SK-N-SH (cell line): ENCODE results near the gene ADAMTS6. TPM values are rescaled to one million over a fixed set of nuclear protein-coding genes. Genes with fewer than 3 reads are reported as not detected.

Experiments used
- CTCF ChIA-PET: fragments of 300-600, 350-600 bp; formaldehyde crosslinking; extraction: SDS; loops from one replicate; lab custom pipeline; 2021; lab: Yijun Ruan, JAX
- POLR2A ChIA-PET: fragments of 350-600 bp; sonication (Branson Sonifier 250); formaldehyde crosslinking; extraction: SDS; loops from one replicate; lab custom pipeline; 2020; ENCODE audit warnings: antibody characterized with exemption, inconsistent platforms; lab: Yijun Ruan, JAX
- DNase-seq: peaks from one replicate; pipeline ENCODE4 v3.0.0; 2012
- H2AFZ ChIP-seq: fragments of 200-600 bp; sonication (generic); 2 replicates; pipeline ENCODE4 v1.8.1; 2016; ENCODE audit warnings: antibody characterized with exemption, mild to moderate bottlenecking, low read depth
- H3F3A ChIP-seq: fragments of 200-600 bp; sonication (generic); replicated peaks from 2 replicates; pipeline ENCODE3; 2016; ENCODE audit warnings: antibody characterized with exemption, mild to moderate bottlenecking; ENCODE audit not compliant: insufficient read depth
- H3K27ac ChIP-seq, 2 experiments: fragments of 200-500 bp in 1 of 2; fragments of 200-600 bp in 1 of 2; sonication (Bioruptor generic) in 1 of 2; sonication (generic), shearing (Covaris generic) in 1 of 2; 2 replicates each; pipeline versions ENCODE4 v1.5.1 to v1.6.1; 2014 to 2016; ENCODE audit warnings: low read depth in 2 of 2, inconsistent platforms in 1 of 2, low read length in 1 of 2, mild to moderate bottlenecking in 1 of 2, mixed read lengths in 1 of 2
- H3K27me3 ChIP-seq: fragments of 200-600 bp; sonication (generic), shearing (Covaris generic); 2 replicates; pipeline ENCODE4 v1.6.1; 2016; ENCODE audit warnings: mixed run types; ENCODE audit not compliant: insufficient read depth
- H3K36me3 ChIP-seq, 2 experiments: fragments of 200-500 bp in 1 of 2; fragments of 200-600 bp in 1 of 2; sonication (Bioruptor generic) in 1 of 2; sonication (generic) in 1 of 2; replicated peaks in 1 of 2; 2 replicates each; pipeline versions ENCODE3 to v1.5.1; 2014 to 2016; ENCODE audit warnings: low read length in 1 of 2, mild to moderate bottlenecking in 1 of 2; ENCODE audit not compliant: insufficient read depth in 2 of 2, control insufficient read depth in 1 of 2
- H3K4me1 ChIP-seq, 2 experiments: fragments of 200-500 bp in 1 of 2; fragments of 200-600 bp in 1 of 2; sonication (Bioruptor generic) in 1 of 2; sonication (generic), shearing (Covaris generic) in 1 of 2; 2 replicates each; pipeline versions ENCODE4 v1.5.1 to v1.6.1; 2014 to 2016; ENCODE audit warnings: low read depth in 1 of 2, low read length in 1 of 2, mixed run types in 1 of 2; ENCODE audit not compliant: insufficient read depth in 2 of 2, control insufficient read depth in 1 of 2
- H3K4me2 ChIP-seq: fragments of 200-600 bp; sonication (generic), shearing (Covaris generic); 2 replicates; pipeline ENCODE4 v1.6.1; 2017; ENCODE audit warnings: mixed run types
- H3K4me3 ChIP-seq, 2 experiments: fragments of 200-500 bp in 1 of 2; fragments of 200-600 bp in 1 of 2; sonication (Bioruptor generic) in 1 of 2; sonication (generic), shearing (Covaris generic) in 1 of 2; 2 replicates each; pipeline versions ENCODE4 v1.5.1 to v1.8.1; 2014 to 2016; ENCODE audit warnings: low read depth in 2 of 2, inconsistent platforms in 1 of 2, low read length in 1 of 2, mild to moderate bottlenecking in 1 of 2, mixed read lengths in 1 of 2, moderate library complexity in 1 of 2
- H3K79me2 ChIP-seq: fragments of 200-600 bp; sonication (generic); 2 replicates; pipeline ENCODE4 v1.8.1; 2017; ENCODE audit warnings: mild to moderate bottlenecking; ENCODE audit not compliant: insufficient read depth
- H3K9ac ChIP-seq: fragments of 200-600 bp; sonication (generic); 2 replicates; pipeline ENCODE4 v1.6.1; 2017; ENCODE audit warnings: mixed run types
- H3K9me2 ChIP-seq: fragments of 200-600 bp; sonication (generic); 2 replicates; pipeline ENCODE4 v1.6.1; 2017; ENCODE audit warnings: mixed run types
- H3K9me3 ChIP-seq: fragments of 200-600 bp; sonication (generic); 2 replicates; pipeline ENCODE4 v1.6.1; 2017; ENCODE audit warnings: mixed run types, mild to moderate bottlenecking, moderate library complexity
- H4K20me1 ChIP-seq: fragments of 200-600 bp; sonication (generic); 2 replicates; pipeline ENCODE4 v1.6.1; 2017; ENCODE audit warnings: mild to moderate bottlenecking, mixed run types; ENCODE audit not compliant: insufficient read depth
- ELF1 ChIP-seq: IDR thresholded peaks from 2 replicates; pipeline ENCODE4 v1.4.0; 2012
- EP300 ChIP-seq, 2 experiments: IDR thresholded peaks; 2 replicates each; pipeline versions ENCODE4 v1.4.0 to v1.6.1; 2012; ENCODE audit warnings: borderline replicate concordance in 1 of 2, low read depth in 1 of 2, low read length in 1 of 2
- FOSL2 ChIP-seq: IDR thresholded peaks from 2 replicates; pipeline ENCODE4 v1.4.0; 2012; ENCODE audit warnings: low read depth, mild to moderate bottlenecking, moderate library complexity, borderline replicate concordance
- FOXJ3 ChIP-seq: sonication (generic); formaldehyde crosslinking; IDR thresholded peaks from 2 replicates; pipeline ENCODE4 v1.5.1; 2020; ENCODE audit warnings: mild to moderate bottlenecking, missing genetic modification reagents
- FOXM1 ChIP-seq: IDR thresholded peaks from 2 replicates; pipeline ENCODE4 v1.4.0; 2012; ENCODE audit warnings: low read depth, mild to moderate bottlenecking
- MXI1 ChIP-seq: IDR thresholded peaks from 2 replicates; pipeline ENCODE4 v1.6.1; 2012; ENCODE audit warnings: mild to moderate bottlenecking, low read depth, low read length, improper control_type of control experiment
- POLR2AphosphoS5 ChIP-seq: IDR thresholded peaks from 2 replicates; pipeline ENCODE4 v1.6.1; 2012; ENCODE audit warnings: low read depth, low read length
- RAD21 ChIP-seq: IDR thresholded peaks from 2 replicates; pipeline ENCODE4 v1.6.1; 2012; ENCODE audit warnings: mild to moderate bottlenecking, low read length
- RFX5 ChIP-seq: IDR thresholded peaks from 2 replicates; pipeline ENCODE4 v1.6.1; 2012; ENCODE audit warnings: mild to moderate bottlenecking, improper control_type of control experiment, low read length
- RXRA ChIP-seq: IDR thresholded peaks from 2 replicates; pipeline ENCODE4 v1.4.0; 2012; ENCODE audit warnings: low read depth, mild to moderate bottlenecking, borderline replicate concordance
- TEAD4 ChIP-seq: IDR thresholded peaks from 2 replicates; pipeline ENCODE4 v1.4.0; 2012; ENCODE audit warnings: mild to moderate bottlenecking, borderline replicate concordance; ENCODE audit not compliant: insufficient read depth
- YY1 ChIP-seq: IDR thresholded peaks from 2 replicates; pipeline ENCODE4 v1.4.0; 2012; ENCODE audit warnings: low read depth, mild to moderate bottlenecking
- WGBS: methylation state at CpG from one replicate; pipeline ENCODE4 v1.1.6; 2017; ENCODE audit warnings: low lambda C conversion rate; 5-methylcytosine and 5-hydroxymethylcytosine counted together
- polyA plus RNA-seq, 3 experiments: library from polyadenylated mRNA; depleted of rRNA; stranded (reverse); fragments of >200 nt; gene quantifications; 2 replicates each; pipeline ENCODE4 v1.2.3, GENCODE V29; 2012
- TF ChIP-seq, protein P1 (sequence below): IDR thresholded peaks from 2 replicates; pipeline ENCODE4; 2012
- TF ChIP-seq, protein P2 (sequence below): IDR thresholded peaks from 2 replicates; pipeline ENCODE4 v1.4.0; 2012; ENCODE audit warnings: low read depth

Gene ADAMTS6
- polyA plus RNA-seq, 1 of the 3 experiments (the other 2 are of a cell fraction), result 15.0 TPM

DNA sequence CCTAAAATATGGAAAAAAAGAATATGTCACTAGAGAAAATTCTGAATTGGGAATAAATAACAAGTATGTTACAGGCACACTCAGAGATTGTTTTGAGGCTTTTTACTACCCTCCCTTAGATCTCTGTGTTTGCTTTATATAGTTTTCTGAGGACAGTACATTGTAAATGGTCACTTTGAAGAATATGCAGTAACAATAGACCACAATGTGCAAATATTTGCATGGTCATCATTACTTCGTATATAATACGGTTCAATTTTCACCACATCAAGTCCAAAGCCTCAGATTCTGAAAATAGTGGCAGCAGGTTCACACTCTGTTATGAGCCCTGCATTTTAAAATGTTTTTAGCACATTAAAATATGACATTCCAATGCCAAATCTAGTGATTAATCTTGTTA is 238.6 kb downstream of the ADAMTS6 start:
- DNase-seq, result no peak
- CTCF ChIA-PET, result interaction anchor here (1.0 kb wide), 1 partner anchor 8 kb away, joined by 3 read pairs; no protein-coding TSS in a partner anchor
- Histone ChIP-seq H3K4me1 (no peaks in the 10 kb centered on the region), H3K27ac (no peak overlapping the region), H3K9me3 (no peaks in the 10 kb centered on the region), H4K20me1 (no peaks in the 10 kb centered on the region), H3K27me3 (no peaks in the 10 kb centered on the region), H3K4me3 (no peak overlapping the region), H3K4me2 (no peak overlapping the region), H3K9ac (no peak overlapping the region), H3K36me3 (peaks cover 0 to 85% of the 10 kb centered on the region in 2 experiments), H2AFZ (no peak overlapping the region), H3F3A (peaks cover 3% of the 10 kb centered on the region), H3K79me2 (no peaks in the 10 kb centered on the region), H3K9me2 (no peaks in the 10 kb centered on the region)
- WGBS, result 91% methylated on average over 2 of the region's 2 CpGs
- POLR2A ChIA-PET, result no interaction called here
- TF ChIP-seq ELF1, result no peak
- no peak for TF ChIP-seq POLR2AphosphoS5
- no peak for TF ChIP-seq EP300 (IDR thresholded peaks at IDR 0.05; ENCODE audit: borderline replicate concordance in 1 of 2, low read depth in 1 of 2, low read length in 1 of 2)
- TF ChIP-seq TEAD4, result no peak
- no peak for TF ChIP-seq FOXM1
- TF ChIP-seq RAD21, result no peak

DNA sequence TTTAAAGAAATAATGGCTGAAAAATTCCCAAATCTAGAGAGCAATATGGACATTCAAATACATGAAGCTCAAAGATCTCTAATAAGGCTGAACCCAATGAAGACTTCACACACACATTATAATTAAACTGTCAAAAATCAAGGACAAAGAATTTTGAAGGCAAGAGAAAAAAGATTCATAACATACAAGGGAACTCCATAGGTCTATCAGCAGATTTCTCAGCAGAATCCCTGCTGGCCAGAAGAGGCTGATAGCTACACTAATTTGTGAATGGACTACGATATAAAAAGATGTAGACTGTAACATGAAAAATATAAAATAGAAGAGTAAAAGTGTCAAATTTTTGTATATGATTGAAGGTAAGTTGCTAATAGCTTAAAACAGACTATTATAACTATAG is 251.9 kb downstream of the ADAMTS6 start:
- TF ChIP-seq, protein P1, sequence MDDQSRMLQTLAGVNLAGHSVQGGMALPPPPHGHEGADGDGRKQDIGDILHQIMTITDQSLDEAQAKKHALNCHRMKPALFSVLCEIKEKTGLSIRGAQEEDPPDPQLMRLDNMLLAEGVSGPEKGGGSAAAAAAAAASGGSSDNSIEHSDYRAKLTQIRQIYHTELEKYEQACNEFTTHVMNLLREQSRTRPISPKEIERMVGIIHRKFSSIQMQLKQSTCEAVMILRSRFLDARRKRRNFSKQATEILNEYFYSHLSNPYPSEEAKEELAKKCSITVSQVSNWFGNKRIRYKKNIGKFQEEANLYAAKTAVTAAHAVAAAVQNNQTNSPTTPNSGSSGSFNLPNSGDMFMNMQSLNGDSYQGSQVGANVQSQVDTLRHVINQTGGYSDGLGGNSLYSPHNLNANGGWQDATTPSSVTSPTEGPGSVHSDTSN, result no peak
- TF ChIP-seq RFX5 (no peak), MXI1 (no peak), YY1 (no peak), RAD21 (no peak), RXRA (no peak), FOXJ3 (CRISPR knock-in tag) (no peak), FOSL2 (no peak), ELF1 (no peak), TEAD4 (no peak), FOXM1 (no peak)
- TF ChIP-seq, protein P2, sequence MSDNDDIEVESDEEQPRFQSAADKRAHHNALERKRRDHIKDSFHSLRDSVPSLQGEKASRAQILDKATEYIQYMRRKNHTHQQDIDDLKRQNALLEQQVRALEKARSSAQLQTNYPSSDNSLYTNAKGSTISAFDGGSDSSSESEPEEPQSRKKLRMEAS, result no peak
- WGBS, result 89% methylated on average over 1 of the region's 1 CpG
- peaks cover 0 to 90% of the 10 kb centered on the region in 2 experiments for H3K36me3 ChIP-seq
- H3K4me2 ChIP-seq, result no peak overlapping the region
- peaks cover 29% of the 10 kb centered on the region for H3F3A ChIP-seq
- H3K27me3 ChIP-seq, result no peaks in the 10 kb centered on the region
- ChIA-PET CTCF (interaction anchor here (2.3 kb wide), 1 partner anchor 12 kb away, joined by 7 read pairs; no protein-coding TSS in a partner anchor), POLR2A (no interaction called here)
- no peak for DNase-seq
- H4K20me1 ChIP-seq, result no peaks in the 10 kb centered on the region
- H3K9me3 ChIP-seq, result peaks cover 35% of the 10 kb centered on the region
- H3K9ac ChIP-seq, result no peak overlapping the region
- no peaks in the 10 kb centered on the region for H3K9me2 ChIP-seq
- no peak overlapping the region for H3K4me3 ChIP-seq
- no peak overlapping the region for H2AFZ ChIP-seq
- H3K4me1 ChIP-seq, result no peaks in the 10 kb centered on the region
- no peak overlapping the region for H3K27ac ChIP-seq
- peaks cover 5% of the 10 kb centered on the region; the same call in 1 of the 2 replicates for H3K79me2 ChIP-seq
